GM21423 (cell line): ENCODE results near the gene TMEM63C.

ENCODE experiments used
- ATAC-seq: cut with Tn5 transposase; IDR thresholded peaks from one replicate; pipeline ENCODE4 v1.9.1; 2021; ENCODE audit warnings: mild to moderate bottlenecking, moderate library complexity; ENCODE audit not compliant: unreplicated experiment

Gene TMEM63C

DNA sequence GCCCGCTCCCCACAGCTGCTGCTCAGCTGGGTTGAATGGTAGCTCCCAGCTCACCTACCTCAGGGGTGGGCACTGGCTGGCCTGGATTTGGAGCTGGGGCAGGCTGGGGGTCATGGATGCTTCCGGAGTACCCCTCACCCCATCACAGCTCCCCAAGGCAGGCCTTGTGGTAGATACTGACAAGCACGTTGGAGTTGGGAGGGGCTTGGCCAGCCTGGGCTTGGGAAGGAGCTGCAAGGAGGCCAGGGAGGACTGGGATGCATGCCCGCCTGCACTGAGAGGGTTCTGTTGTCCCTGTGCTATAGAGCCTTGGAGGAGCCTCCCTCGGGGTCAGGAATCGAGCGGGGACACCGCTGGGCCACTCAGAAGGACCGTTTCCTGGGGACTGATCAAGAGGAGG is 14.2 kb downstream of the TMEM63C start:
- ATAC-seq: no peak

DNA sequence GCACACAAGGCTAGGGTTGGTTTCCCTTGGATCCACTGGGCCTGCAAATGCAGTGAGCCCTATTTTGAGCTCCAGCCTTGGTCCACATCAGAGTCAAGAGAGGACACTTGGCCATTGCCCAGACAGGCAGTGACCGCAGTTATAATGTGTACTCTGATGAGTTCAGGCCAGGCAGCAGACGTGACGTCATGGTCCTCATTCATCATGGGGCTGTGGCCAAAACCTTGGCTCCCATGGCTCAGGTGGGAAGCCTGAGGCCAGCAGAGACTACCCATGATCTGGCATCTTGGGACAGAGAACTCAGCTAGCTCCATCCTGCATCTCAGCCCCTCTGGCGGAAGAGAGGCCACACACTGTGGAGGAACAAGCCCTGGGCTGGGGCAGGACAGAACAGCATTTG is 16.4 kb downstream of the TMEM63C start:
- no peak for ATAC-seq

DNA sequence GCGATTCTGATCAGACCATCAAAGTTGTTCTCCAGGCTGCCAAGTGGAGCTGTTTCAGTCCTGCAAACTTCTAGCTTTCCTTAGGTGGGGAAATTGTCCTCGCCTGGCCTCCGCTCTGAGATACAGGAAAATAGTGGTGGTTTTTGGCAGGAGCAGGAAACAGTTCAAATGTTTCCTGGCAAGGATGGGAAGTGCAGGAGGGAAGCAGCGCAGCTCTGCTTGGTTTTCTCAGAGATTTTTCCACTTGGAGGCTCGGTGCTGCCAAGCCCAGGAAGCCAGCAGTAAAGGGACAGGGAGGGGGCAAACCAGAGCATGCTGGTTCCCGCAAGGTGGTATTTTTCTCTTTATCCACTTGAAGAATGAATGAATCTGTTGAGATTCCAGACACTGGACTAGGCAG is 17.0 kb downstream of the TMEM63C start:
- no peak for ATAC-seq

DNA sequence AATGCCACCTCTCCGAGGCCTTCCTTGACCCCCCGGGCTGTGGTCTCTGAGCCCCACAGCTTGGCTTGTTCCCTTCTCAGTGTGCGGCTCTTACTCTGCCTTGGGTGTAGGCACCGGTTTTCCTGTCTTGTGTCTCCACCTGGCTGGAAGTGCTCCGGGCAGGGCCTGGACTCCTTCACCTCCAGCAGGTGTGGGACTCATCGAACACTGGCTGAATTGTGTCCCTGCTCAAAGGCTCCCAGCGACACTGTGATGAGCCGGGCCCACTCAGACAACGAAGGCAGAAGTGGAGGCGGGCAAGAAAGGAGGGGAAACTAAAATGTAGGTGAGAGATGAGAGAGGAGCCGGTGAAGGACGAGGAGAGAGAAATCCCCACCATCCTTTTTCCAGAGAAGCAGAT is 18.0 kb downstream of the TMEM63C start:
- ATAC-seq: no peak

DNA sequence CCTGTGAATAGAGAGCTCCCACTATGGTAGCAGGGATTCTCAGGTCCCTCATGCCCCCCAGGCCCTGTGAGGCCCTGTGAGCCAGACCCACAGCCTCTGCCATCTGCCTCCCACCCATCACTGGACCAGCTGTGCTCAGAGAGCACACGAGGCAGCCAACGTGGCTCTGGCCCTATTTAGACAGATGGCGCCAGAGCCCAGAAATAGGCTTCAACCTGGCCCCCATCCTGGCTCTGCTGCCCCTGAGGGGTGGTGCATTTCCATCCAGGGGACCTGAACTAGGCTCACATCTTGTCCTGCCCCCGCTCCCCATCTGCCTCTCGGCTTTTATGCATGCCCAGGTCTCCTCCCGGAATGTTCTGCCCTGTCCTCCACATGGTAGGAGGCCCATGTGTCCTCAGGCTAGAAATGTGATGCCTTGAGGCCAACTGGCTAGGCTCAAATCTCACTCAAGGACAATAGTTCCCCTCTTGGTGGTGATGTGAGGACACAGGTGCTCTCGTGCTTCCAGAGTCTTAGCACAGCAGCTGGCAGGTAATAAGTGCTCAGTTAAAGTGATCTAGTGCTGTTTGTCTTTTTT is 18.9 kb downstream of the TMEM63C start:
- no peak for ATAC-seq

DNA sequence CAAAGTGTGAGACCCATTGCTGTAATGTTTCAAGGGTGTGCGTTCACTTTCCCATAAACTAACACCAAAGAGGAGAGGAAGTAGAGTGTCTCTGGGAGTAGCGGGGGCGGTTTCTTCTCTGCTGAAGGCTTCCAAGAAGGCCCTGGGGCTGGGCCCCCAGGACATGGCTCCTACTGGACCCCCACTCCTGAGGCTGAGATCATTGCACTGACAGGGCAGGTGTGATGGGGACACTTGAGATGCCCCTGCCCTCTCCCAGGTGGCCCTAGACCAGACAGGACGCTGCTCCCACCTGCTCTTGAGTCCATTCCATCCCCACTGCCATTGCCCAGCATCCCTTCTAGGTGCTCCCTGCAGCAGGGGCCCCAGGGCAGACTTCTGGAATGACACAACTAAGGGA is 20.1 kb downstream of the TMEM63C start:
- ATAC-seq: no peak

DNA sequence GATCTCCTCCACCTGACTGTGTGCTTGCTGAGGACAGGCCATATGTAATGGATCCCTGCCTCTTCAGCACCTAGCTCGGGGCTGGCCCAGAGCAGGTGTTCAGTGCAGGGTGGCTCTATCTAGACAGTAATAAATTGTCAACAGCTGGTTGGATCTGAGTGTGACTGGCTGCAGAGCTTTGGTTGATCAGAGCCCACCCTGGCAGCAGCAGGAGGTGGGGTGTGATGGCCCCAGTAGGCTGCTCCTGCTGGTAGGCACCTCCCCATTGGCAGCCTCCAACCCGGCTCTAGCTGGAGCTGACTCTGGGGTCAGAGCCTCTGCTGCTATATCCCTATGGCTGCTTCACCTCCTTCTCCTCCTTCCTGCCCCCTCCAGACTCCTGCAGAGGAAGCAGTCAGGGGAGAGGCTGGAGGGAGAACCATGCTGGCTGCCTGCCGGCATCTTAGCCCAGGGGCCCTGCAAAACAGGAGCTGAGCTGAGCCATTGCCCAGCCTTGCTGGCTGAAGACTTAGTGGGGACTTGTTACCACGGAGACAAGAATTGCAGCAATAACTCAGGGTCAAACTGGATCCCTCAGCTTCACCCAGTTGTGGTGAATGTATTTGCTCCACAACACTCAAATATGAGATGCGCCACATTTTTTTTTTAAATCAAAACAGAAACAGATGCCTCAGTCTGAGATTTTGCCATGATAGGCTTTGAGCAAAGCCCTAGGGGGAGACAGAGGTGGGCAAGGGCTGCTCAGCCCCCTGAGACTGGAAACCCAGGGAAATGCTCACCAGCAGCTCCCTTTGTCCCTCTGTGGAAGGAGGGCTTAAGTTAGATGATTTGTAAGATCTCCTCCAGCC is 22.2 kb downstream of the TMEM63C start:
- no peak for ATAC-seq

DNA sequence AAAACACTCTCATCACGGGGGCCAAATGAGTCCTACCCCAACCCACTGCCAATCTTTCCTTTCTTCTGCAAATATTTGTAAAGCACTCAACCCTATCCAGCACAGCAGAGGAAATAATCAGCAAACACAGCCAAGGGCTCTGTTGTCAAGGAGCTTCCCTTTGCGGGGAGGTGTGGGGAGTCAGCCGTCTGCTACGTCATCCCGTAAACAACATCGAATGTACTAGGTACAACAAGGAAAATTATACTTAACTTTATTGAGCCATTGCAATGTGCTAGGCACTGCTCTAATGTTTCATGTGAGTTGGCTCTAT is 22.8 kb downstream of the TMEM63C start:
- no peak for ATAC-seq

DNA sequence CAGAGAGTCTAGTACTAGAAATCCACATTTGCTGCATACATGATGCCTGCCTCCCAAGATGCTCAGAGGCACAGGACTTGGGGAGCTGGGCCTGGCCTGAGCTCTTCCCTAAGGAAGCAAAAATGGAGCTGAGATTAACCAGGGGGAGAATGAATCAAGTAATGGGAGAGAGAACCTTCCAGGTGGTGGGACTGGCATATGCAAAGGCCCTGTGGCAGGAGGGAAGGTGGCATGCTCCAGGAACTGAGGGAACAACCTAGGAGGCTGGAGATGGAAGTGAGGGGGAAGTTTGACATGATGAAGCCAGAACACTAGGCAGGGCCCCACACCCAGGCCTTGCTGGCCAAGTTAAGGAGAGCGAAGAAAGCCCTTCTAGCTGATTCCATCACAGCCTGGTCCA is 23.3 kb downstream of the TMEM63C start:
- no peak for ATAC-seq

DNA sequence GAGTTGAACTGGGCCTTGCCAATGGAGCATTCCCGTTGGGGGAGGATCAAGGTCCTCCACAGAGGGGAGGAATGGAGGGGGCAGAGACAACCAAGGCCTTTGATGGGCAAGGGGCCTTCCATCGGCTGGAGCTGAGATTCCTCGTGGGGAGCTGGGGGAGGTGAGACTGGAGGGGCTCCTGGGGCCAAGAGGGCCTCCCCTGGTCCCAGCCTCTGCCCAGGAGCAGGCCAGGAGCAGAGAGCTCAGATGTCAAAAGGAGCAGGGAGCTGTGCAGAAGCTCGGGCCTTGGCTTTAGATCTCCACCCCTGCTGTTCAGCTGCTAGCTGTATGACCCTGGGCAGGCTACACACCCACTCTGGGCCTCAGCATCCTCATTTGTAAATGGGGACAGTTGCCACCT is 24.0 kb downstream of the TMEM63C start:
- ATAC-seq: no peak

DNA sequence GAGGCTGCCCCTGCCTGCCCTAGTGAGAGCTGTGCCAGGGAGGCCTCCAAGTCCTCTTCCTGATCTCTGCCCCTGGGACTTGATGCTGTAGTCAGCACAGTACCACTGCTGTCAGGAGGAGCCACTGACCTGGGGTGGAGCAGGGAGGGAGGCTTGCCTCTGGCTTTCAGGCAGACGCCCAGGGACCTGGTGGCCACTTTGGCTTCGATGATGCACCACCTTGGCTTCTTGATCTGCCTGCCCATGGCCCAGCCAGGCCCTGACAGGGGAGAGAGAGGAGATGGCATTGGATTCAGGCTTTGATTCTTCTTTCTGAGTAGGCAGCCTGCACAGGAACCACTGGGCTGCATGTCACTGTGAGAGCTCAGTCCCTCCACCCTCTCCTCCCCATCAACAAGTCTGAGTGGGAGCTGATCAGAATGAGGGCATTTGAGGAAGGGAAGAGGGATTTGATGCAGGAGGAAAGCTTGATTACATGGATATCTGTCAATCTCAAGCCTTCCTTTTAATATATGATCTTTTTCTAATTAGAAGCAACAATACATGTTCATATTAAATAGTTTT is 24.7 kb downstream of the TMEM63C start:
- ATAC-seq: no peak

DNA sequence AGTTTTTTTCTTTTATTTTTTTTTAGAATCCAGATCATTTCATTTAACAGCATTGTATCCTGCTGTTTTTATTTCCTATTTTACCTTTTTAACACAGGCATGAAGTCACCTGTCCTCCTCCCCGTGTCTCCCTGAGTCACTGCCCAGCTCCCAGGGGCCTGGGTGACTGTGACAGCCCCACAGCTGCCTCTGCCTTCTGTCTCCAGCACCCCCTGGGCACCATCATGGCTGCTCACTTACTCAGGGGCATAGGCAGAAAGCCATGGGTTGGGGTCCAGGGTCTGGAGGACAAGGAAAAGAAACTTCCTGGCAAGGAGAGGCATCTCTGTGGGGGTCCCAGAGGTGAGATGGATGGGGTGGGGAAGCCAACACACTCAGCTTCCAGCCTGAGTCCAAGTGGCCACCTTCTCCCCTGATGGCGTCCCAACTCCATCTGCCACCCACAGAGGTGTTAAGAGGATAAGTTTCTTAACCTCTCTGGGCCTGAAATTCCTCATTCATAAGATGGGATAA is 25.3 kb downstream of the TMEM63C start:
- no peak for ATAC-seq

DNA sequence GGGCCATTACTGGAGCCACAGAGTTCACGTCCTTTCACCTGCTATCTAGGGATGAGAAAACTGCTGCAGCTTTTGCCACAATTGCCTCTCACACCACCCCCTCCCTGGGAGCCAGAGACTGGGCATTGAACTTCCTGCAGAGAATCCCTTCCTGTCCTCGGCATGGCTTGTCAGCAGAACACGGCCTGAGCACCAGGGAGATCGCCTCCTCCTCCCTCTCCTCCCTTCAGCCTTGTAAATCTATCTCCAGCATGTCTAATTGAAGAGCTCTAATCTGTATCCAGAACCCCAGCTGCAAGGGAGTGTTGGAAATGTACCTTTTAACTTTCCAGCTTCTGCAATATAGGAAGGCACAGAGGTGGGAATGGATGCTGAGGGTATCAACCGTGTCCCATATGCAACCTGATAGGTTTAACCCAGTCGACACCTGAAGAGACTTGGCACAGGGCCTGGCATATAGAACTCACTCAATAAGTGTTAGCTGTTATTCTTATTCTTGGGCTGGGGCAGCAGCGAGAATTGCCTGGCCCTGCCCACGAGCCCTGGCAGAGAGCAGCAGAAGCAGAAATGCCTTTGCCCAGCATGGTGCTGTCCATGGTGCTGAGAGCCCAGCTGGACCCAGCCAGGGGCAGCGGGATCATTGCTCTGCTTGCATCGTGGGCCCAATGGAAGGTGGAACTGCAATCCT is 26.8 kb downstream of the TMEM63C start:
- no peak for ATAC-seq

DNA sequence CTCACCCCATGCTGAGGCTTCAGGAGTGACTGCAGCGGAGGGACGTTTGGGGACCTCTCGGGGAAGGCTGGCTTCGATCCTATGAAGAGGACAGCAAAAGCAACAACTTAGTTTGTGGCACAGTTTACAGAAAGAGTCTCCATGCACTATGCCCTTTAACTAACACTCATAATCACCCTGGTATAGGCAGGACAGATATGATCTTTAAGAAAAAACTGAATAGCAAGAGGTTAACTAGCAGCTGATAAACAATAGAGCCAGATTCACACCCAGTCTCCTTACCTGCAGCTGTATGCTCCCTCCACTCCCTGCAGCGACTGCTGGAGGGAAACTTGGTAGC is 27.4 kb downstream of the TMEM63C start:
- no peak for ATAC-seq

DNA sequence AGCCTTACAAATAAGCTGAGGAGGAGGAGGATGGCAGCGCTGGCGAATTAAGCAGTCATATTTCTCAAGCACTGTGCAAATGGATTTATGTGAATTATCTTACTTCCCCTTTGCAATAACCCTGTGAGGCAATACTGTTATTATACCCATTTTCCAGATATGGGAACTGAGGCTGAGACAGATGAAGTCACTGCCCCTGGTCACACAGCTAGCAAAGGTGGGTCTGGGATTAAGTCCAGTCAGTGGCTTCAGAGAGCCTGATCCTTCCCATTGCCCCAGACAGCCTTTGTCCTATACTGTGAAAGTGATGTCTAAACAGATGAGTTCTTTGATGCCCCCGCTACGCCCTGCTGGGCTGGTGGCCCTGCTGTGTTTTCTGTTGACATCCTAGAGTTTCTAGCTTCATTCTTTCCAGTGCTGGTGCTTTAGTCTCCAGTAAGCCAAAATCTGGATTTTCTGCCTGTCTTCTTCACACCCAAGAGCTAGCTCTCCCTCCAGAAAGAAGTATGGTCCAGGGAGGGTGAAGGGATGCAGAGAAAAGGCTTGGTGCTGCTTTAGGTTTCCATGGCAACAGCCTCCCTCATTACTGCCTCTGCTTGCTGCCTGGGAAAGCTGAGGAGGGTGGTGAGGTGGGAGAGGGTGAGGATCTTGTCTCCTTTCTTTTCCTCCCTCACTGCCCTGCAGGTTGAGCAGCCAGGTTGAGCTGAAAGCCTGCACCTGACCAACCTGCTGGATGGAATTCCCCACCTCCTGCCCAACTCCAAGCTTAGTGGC is 30.7 kb downstream of the TMEM63C start:
- no peak for ATAC-seq

DNA sequence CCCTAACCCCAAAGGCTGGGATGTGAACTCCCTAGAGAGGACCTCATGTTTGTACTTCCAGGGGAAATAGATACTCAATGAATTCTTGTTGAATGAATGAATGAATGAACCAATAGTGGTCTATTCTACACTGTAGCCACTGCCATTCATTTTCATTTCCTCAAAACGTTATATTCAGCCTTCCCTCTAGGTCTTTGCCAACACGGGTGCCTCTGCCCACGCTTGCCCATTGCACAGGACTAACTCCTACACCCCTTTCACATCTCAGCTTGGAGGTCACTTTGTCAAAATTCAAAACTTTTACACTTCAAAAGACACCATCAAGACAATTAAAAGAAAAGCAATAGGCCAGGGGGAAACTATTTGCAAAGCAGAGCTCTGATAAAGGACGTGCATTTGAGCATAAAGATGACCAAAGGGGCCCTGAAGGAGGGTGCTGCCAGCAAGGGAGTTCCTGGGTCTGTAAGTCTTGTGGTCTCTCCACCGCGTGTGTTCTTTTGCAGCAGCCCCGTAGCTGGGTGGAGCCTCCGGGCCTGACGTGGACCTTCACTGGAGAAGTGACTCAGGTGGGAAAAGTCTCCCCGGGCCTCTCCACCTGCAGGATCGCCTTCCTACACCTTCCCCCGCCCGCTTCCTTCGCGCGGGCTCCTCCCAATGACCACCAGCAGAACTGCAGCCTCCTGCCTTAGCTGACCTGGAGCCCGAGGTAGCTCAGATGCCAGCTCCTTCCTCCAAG is 31.5 kb downstream of the TMEM63C start:
- peak; percentile 55 for ATAC-seq

DNA sequence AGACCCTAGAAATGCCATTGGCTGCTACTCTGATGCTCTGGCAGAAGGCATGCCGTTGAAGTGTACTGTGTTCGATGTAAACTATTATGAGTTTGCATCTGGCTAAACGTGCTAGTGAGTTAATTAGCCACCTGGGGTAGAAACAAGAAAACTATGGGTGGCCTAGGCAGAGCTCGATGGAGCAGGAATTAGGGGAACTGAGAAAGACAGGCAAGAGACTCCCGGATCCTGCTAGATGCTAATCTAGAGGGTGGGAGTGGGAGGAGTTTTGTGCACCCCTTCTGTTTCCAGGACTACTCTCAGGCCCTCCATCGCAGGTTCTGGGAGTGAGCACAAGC is 32.0 kb downstream of the TMEM63C start:
- ATAC-seq: no peak

DNA sequence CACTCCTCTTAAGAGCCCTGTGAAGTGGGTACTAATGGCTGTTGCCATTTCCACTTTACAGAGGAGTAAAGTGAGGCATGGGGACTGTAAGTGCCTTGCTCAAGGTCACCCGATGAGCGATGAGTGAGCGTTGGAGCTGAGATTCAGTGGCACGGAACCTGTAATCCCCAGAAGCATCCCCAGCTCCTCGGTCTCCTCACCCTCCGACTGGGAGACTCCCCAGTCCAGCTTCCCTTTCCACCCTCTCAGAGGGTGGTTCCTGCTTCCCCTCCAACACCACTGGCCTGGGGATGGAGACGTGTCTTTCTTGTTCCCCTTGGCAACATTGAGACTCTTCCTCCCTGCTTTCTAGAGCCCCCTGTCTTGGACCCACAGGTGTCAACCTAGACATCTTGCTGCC is 32.6 kb downstream of the TMEM63C start:
- no peak for ATAC-seq

DNA sequence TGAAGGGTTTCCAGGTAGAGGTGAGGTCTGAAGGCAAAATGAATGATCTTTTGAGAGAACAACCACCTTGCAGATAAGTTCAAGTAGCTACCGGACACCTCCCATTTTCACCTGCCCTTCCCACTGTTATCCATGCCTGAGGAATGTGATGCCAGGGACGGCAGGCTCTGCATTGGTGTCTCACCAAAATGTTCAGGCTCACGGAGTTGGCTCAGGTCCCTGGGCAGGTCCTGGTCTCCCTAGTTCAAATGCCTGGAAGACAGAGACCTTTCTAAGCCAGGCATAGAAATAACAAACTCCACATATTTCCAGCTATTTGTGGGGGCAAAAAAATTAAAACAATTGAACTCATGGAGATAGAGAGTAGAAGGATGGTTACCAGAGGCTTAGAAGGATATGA is 36.0 kb downstream of the TMEM63C start:
- ATAC-seq: no peak

DNA sequence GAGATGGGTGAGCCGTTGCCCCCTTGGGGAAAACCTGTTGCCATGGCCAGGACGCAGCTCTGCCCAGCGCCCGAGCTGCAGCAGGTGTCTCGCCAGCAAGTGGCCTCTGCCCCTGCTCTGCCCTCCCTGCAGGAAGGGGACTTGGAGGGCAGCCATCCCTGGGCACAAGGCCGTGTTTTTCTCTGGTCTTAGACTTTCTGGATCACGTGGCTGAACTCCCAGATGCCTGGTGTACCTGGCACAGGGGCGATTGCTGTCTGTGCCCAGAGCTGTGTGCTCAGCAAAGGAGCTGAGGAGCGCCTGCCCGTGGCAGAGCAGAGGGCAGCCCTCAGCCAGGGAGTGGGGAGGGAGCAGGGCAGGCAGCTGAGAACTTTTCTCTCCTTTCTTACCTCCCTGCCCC is 38.0 kb downstream of the TMEM63C start:
- no peak for ATAC-seq
